Measurements from ENCODE around the gene CITED2. TPM values are rescaled to one million over a fixed set of nuclear protein-coding genes. Genes with fewer than 3 reads are reported as not detected.

Gene CITED2
- total RNA-seq, 2 donors from 2014 or later = 64.1 to 82.1 TPM

Other genes starting within 250 kb of the CITED2 start
- 10 to 100 TPM; 14.2 to 16.1 TPM for gene HECA, start 239.6 kb downstream of the CITED2 start, total RNA-seq
- gene TXLNB, start 82.7 kb downstream of the CITED2 start, total RNA-seq = not detected

Data from body of pancreas (tissue), 2 donors.